CD14-positive monocyte (primary cell): Measurements from ENCODE around the gene YRDC. TPM values are rescaled to one million over a fixed set of nuclear protein-coding genes. Genes with fewer than 3 reads are reported as not detected.

Experiments used
- DNase-seq, 3 donors: peaks; one replicate each; pipeline ENCODE4 v3.0.0-alpha.2; 2011 to 2022
- H2AFZ ChIP-seq: 2 replicates; pipeline ENCODE4 v1.6.0; 2012; ENCODE audit warnings: mild to moderate bottlenecking, low read depth, low read length, inconsistent platforms; ENCODE audit not compliant: insufficient read depth, poor library complexity, severe bottlenecking
- H3K27ac ChIP-seq, 2 donors: 1 replicate in 1 of 2; 2 replicates in 1 of 2; pipeline ENCODE4 v1.5.1; 2012 to 2013; ENCODE audit warnings: low read length in 2 of 2, control low read depth in 1 of 2, inconsistent platforms in 1 of 2, low read depth in 1 of 2, mild to moderate bottlenecking in 1 of 2
- H3K27me3 ChIP-seq, 2 donors: one replicate each; pipeline versions ENCODE4 v1.6.0 to v1.6.1; 2011 to 2013; ENCODE audit warnings: low read length in 2 of 2; ENCODE audit not compliant: control insufficient read depth in 2 of 2, insufficient read depth in 2 of 2
- H3K36me3 ChIP-seq, 2 donors: replicated peaks in 1 of 2; 1 replicate in 1 of 2; 2 replicates in 1 of 2; pipeline versions ENCODE4 v1.5.1 to v1.6.1; 2012 to 2013; ENCODE audit warnings: low read length in 2 of 2, control low read depth in 1 of 2, inconsistent platforms in 1 of 2, mild to moderate bottlenecking in 1 of 2; ENCODE audit not compliant: insufficient read depth in 2 of 2, control insufficient read depth in 1 of 2
- H3K4me1 ChIP-seq, 2 donors: 1 replicate in 1 of 2; 2 replicates in 1 of 2; pipeline versions ENCODE4 v1.5.1 to v1.6.1; 2012 to 2013; ENCODE audit warnings: low read length in 2 of 2, control low read depth in 1 of 2, inconsistent platforms in 1 of 2, mild to moderate bottlenecking in 1 of 2, moderate library complexity in 1 of 2; ENCODE audit not compliant: insufficient read depth in 2 of 2, control insufficient read depth in 1 of 2
- H3K4me2 ChIP-seq: replicated peaks from 2 replicates; pipeline ENCODE3; 2012; ENCODE audit warnings: low read length, moderate library complexity, mild to moderate bottlenecking; ENCODE audit not compliant: poor library complexity, severe bottlenecking; ENCODE audit errors: extremely low read depth
- H3K4me3 ChIP-seq, 3 experiments: fragments of 200-600 bp in 1 of 3; sonication (generic) in 1 of 3; replicated peaks in 1 of 3; 1 replicate in 2 of 3; 2 replicates in 1 of 3; pipeline ENCODE4 v1.5.1; 2011 to 2013; ENCODE audit warnings: low read length in 3 of 3, mild to moderate bottlenecking in 3 of 3, control low read depth in 2 of 3, low read depth in 2 of 3, inconsistent platforms in 1 of 3, moderate library complexity in 1 of 3
- H3K79me2 ChIP-seq: 2 replicates; pipeline ENCODE4 v1.6.0; 2012; ENCODE audit warnings: mild to moderate bottlenecking, control low read depth, inconsistent platforms, low read length, moderate library complexity; ENCODE audit not compliant: insufficient read depth
- H3K9ac ChIP-seq: 2 replicates; pipeline ENCODE4 v1.6.0; 2017; ENCODE audit warnings: low read length, mild to moderate bottlenecking; ENCODE audit not compliant: insufficient read depth, poor library complexity, severe bottlenecking
- H3K9me3 ChIP-seq, 2 donors: replicated peaks in 1 of 2; 1 replicate in 1 of 2; 2 replicates in 1 of 2; pipeline versions ENCODE4 v1.5.1 to v1.6.1; 2012 to 2013; ENCODE audit warnings: low read length in 2 of 2, control low read depth in 1 of 2; ENCODE audit not compliant: control insufficient read depth in 1 of 2, insufficient read depth in 1 of 2
- H4K20me1 ChIP-seq: 2 replicates; pipeline ENCODE4 v1.6.0; 2012; ENCODE audit warnings: mild to moderate bottlenecking, low read length, control low read depth, moderate library complexity; ENCODE audit not compliant: insufficient read depth
- H3K27ac Mint-ChIP-seq, 7 donors: one replicate each; pipeline ENCODE4 v1.8.0; 2020; ENCODE audit warnings: mild to moderate bottlenecking in 7 of 7, mixed read lengths in 7 of 7, moderate library complexity in 6 of 7, inconsistent platforms in 2 of 7
- H3K27me3 Mint-ChIP-seq, 3 donors: one replicate each; pipeline ENCODE4 v1.8.0; 2021 to 2022; ENCODE audit warnings: low read depth in 3 of 3, mild to moderate bottlenecking in 3 of 3, mixed read lengths in 3 of 3, moderate library complexity in 3 of 3, inconsistent platforms in 1 of 3
- H3K36me3 Mint-ChIP-seq, 2 donors: one replicate each; pipeline ENCODE4 v1.8.0; 2020; ENCODE audit warnings: mixed read lengths in 2 of 2, inconsistent platforms in 1 of 2, mild to moderate bottlenecking in 1 of 2
- H3K4me1 Mint-ChIP-seq: one replicate; pipeline ENCODE4 v1.8.0; 2020; ENCODE audit warnings: mild to moderate bottlenecking, mixed read lengths
- H3K4me3 Mint-ChIP-seq, 2 donors: one replicate each; pipeline ENCODE4 v1.8.0; 2020; ENCODE audit warnings: mild to moderate bottlenecking in 2 of 2, mixed read lengths in 2 of 2, moderate library complexity in 1 of 2
- H3K9me3 Mint-ChIP-seq, 7 donors: one replicate each; pipeline ENCODE4 v1.8.0; 2020 to 2022; ENCODE audit warnings: mixed read lengths in 7 of 7, mild to moderate bottlenecking in 6 of 7, moderate library complexity in 6 of 7, inconsistent platforms in 2 of 7
- CTCF ChIP-seq: fragments of 200-600 bp; IDR thresholded peaks from one replicate; pipeline ENCODE4 v1.8.0; 2022; ENCODE audit warnings: antibody characterized with exemption, mild to moderate bottlenecking
- WGBS: methylation state at CpG from one replicate; pipeline ENCODE4 v1.1.5; 2013; ENCODE audit warnings: missing lambda C conversion rate; ENCODE audit not compliant: insufficient coverage; 5-methylcytosine and 5-hydroxymethylcytosine counted together
- intact Hi-C, 2 donors: fragments of 100-400 bp; cut with micrococcal nuclease; formaldehyde crosslinking; loops; one replicate each; pipeline versions ENCODE4 v1.15.0 to v1.15.1; 2023
- polyA plus RNA-seq, 3 donors: library from polyadenylated mRNA; depleted of rRNA in 1 of 3; unstranded in 2 of 3; stranded (reverse) in 1 of 3; fragments of 300-500 nt in 2 of 3; fragments of >200 nt in 1 of 3; fragmentation: Illumina TruSeq in 2 of 3; gene quantifications; 1 replicate in 2 of 3; 2 replicates in 1 of 3; pipeline ENCODE4 v1.2.3, GENCODE V29; 2012 to 2021

Gene YRDC
- polyA plus RNA-seq, 3 donors: 10.4 to 29.6 (median 13.3) TPM

- Histone ChIP-seq H3K4me2 (peak overlapping the region; percentile 69), H2AFZ (no peak overlapping the region), H3K4me1 (peaks cover 3 to 12% of the 10 kb centered on the region in 2 donors), H3K9me3 (peaks cover 0 to 3% of the 10 kb centered on the region in 2 donors), H3K4me3 (no peak overlapping the region), H3K9ac (no peak overlapping the region), H3K27ac (no peak overlapping the region), H4K20me1 (no peaks in the 10 kb centered on the region), H3K79me2 (no peaks in the 10 kb centered on the region), H3K27me3 (peaks cover 25 to 56% of the 10 kb centered on the region in 2 donors), H3K36me3 (no peaks in the 10 kb centered on the region)
- peaks cover 20% of the 10 kb centered on the region for H3K4me1 Mint-ChIP-seq
- WGBS: 53% methylated on average over 26 of the region's 36 CpGs
- no peak for TF ChIP-seq CTCF
- intact Hi-C loops: no loop called here
- peaks cover 52 to 70% (median 55%) of the 10 kb centered on the region in 3 donors for H3K27me3 Mint-ChIP-seq
- H3K9me3 Mint-ChIP-seq: peaks cover 0 to 11% (median 4%) of the 10 kb centered on the region in 7 donors
- DNase-seq: no peak
- peak overlapping the region; percentile 48 to 53 for H3K4me3 Mint-ChIP-seq
- H3K36me3 Mint-ChIP-seq: peaks cover 0 to 1% of the 10 kb centered on the region in 2 donors
- H3K27ac Mint-ChIP-seq: no peak overlapping the region
These were observed 14.9 kb downstream of the YRDC start for GRCh38 chr1:37792943-37793686.

- H3K27ac Mint-ChIP-seq: no peak overlapping the region
- H3K4me3 Mint-ChIP-seq: no peak overlapping the region
- no peak for TF ChIP-seq CTCF
- H3K4me1 Mint-ChIP-seq: peaks cover 4% of the 10 kb centered on the region
- peaks cover 14 to 38% (median 24%) of the 10 kb centered on the region in 3 donors for H3K27me3 Mint-ChIP-seq
- no peaks in the 10 kb centered on the region for H3K36me3 Mint-ChIP-seq
- DNase-seq: no peak
- Histone ChIP-seq H3K4me1 (no peaks in the 10 kb centered on the region), H3K27ac (no peak overlapping the region), H3K36me3 (no peaks in the 10 kb centered on the region), H3K27me3 (no peaks in the 10 kb centered on the region), H3K4me3 (no peak overlapping the region), H3K4me2 (no peak overlapping the region), H4K20me1 (no peaks in the 10 kb centered on the region), H3K79me2 (no peaks in the 10 kb centered on the region), H3K9ac (no peak overlapping the region), H3K9me3 (no peaks in the 10 kb centered on the region), H2AFZ (no peak overlapping the region)
- peaks cover 0 to 2% (median 0%) of the 10 kb centered on the region in 7 donors for H3K9me3 Mint-ChIP-seq
- 80% methylated on average over 11 of the region's 17 CpGs for WGBS
- intact Hi-C loops: no loop called here
These were observed 25.5 kb downstream of the YRDC start for GRCh38 chr1:37782491-37782890.
